PFSK-1 (cell line): ENCODE measurements around the gene VMP1.

Experiments used
- FOXP2 ChIP-seq: optimal IDR thresholded peaks from 2 replicates; pipeline ENCODE3; 2011; ENCODE audit warnings: borderline replicate concordance, control low read depth, inconsistent platforms; ENCODE audit not compliant: insufficient read depth; ENCODE audit errors: extremely low read length, extremely low read depth
- POLR2AphosphoS5 ChIP-seq: IDR thresholded peaks from 2 replicates; pipeline ENCODE4 v1.6.1; 2012; ENCODE audit warnings: low read depth, mild to moderate bottlenecking, control low read depth, low read length, moderate library complexity
- SIN3A ChIP-seq: IDR thresholded peaks from 2 replicates; pipeline ENCODE4 v1.6.1; 2012; ENCODE audit warnings: mild to moderate bottlenecking, low read length, moderate library complexity, borderline replicate concordance; ENCODE audit not compliant: insufficient read depth
- TAF1 ChIP-seq: IDR thresholded peaks from 2 replicates; pipeline ENCODE4 v1.6.1; 2012; ENCODE audit warnings: low read length, control low read depth, borderline replicate concordance; ENCODE audit not compliant: insufficient read depth
- TF ChIP-seq, protein P1 (sequence below), 2 experiments: IDR thresholded peaks; 2 replicates each; pipeline versions ENCODE4 v1.6.1 to v1.8.0; 2011 to 2012; ENCODE audit warnings: low read depth in 2 of 2, low read length in 2 of 2, control low read depth in 1 of 2, inconsistent platforms in 1 of 2, mild to moderate bottlenecking in 1 of 2, moderate library complexity in 1 of 2; ENCODE audit not compliant: insufficient read depth in 1 of 2

Gene VMP1

DNA sequence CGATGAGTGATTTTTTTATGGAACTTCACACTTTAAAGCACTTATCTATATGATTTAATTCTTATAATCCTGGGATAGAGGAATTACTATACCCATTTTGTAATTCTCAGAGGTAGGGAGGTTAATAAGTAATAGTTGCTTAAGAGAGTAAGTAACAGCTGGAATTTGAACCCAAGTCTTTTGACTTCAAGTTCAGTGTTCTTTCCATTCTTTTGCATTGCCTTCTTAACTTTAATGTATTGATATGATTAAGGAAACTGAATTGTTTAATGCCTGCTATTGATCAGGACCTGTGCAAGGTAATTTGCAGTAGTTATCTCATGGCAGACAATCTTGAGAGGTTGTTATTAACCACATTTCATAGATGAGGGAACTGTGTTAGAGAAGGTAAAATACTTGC is 106.8 kb downstream of the VMP1 start:
- TF ChIP-seq POLR2AphosphoS5: no peak

DNA sequence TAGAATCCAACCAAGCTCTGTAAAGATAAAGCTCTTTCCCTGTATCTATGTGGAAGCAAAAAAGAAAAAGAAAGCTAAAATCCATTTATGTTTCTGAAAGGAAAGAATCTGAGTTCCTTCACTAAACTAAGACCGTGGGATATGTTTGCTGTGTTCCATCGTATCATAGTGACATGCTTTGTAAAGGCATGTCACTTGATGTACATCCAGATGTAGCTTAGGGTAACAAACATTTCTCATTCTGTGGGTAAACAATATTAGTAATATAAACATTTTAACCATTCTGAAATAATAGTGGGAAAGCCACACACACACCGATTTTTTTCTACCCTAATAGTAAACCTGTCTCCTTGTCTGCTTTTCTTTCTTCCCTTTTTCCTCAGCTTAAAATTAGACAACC is 107.2 kb downstream of the VMP1 start:
- TF ChIP-seq POLR2AphosphoS5 (no peak), FOXP2 (no peak), SIN3A (no peak), TAF1 (no peak)
- TF ChIP-seq, protein P1, sequence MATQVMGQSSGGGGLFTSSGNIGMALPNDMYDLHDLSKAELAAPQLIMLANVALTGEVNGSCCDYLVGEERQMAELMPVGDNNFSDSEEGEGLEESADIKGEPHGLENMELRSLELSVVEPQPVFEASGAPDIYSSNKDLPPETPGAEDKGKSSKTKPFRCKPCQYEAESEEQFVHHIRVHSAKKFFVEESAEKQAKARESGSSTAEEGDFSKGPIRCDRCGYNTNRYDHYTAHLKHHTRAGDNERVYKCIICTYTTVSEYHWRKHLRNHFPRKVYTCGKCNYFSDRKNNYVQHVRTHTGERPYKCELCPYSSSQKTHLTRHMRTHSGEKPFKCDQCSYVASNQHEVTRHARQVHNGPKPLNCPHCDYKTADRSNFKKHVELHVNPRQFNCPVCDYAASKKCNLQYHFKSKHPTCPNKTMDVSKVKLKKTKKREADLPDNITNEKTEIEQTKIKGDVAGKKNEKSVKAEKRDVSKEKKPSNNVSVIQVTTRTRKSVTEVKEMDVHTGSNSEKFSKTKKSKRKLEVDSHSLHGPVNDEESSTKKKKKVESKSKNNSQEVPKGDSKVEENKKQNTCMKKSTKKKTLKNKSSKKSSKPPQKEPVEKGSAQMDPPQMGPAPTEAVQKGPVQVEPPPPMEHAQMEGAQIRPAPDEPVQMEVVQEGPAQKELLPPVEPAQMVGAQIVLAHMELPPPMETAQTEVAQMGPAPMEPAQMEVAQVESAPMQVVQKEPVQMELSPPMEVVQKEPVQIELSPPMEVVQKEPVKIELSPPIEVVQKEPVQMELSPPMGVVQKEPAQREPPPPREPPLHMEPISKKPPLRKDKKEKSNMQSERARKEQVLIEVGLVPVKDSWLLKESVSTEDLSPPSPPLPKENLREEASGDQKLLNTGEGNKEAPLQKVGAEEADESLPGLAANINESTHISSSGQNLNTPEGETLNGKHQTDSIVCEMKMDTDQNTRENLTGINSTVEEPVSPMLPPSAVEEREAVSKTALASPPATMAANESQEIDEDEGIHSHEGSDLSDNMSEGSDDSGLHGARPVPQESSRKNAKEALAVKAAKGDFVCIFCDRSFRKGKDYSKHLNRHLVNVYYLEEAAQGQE (IDR thresholded peaks at IDR 0.05; ENCODE audit: insufficient read depth in 1 of 2, low read depth in 2 of 2, low read length in 2 of 2): no peak

DNA sequence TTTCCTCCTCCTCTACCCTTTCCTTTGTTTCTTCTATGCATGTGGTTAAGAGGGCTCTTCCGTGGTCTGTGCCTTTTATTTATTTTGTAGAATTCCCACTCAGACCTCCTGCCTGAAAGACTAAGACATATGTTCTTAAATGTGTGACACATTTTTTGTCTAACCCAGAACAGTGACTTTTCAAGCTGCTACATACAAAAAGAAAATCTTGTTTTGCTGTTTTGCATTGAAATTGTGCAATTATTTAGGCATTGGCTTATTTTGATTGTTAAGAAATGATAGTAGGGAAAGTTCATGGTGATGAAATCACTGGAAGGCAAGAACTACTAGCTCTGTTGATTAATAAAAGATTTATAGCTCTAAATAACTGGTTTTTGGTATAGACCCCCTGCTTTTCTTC is 108.5 kb downstream of the VMP1 start:
- no peak for TF ChIP-seq SIN3A
- TF ChIP-seq POLR2AphosphoS5: no peak
- TF ChIP-seq, protein P1 (IDR thresholded peaks at IDR 0.05; ENCODE audit: insufficient read depth in 1 of 2, low read depth in 2 of 2, low read length in 2 of 2): no peak
- no peak for TF ChIP-seq TAF1
- TF ChIP-seq FOXP2: no peak

DNA sequence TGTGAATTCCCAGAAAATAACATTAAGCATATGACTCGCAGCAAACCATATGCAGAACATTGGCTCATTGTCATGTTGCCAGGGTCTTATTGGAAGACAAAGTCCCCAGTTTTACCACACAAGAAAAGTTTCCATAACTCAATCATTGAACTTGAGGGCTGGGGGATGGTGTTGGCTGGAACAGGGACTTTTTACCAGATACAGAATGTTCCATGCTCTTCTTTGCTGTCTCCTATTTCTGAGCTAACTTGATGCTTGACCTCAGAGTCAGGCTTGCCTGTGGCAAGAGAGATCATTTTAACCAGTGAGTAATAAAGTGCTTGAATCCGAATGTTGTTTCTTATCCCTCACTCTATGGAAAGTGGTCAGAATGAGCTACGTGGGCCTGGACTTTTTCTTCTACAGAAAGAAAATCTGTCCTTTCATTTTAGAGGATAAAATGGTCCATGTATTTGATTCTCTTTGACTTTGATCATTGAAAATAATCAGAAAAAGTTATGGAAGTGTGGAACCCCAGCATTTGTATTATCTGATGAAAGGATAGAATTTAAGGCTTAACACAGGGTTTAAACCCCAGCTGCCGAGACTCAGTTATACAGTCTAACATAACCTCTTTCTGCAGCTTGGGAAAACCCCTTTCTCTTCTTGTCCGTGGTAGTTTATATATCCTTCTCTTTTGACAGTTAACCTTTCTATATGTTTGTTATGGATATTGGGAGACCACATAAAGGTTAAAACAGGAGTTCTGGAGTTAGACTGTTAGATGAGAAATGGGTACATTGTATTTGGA is 118.3 kb downstream of the VMP1 start:
- no peak for TF ChIP-seq FOXP2
- no peak for TF ChIP-seq TAF1
- TF ChIP-seq POLR2AphosphoS5: no peak
- no peak for TF ChIP-seq SIN3A
- TF ChIP-seq, protein P1 (IDR thresholded peaks at IDR 0.05; ENCODE audit: insufficient read depth in 1 of 2, low read depth in 2 of 2, low read length in 2 of 2): no peak

DNA sequence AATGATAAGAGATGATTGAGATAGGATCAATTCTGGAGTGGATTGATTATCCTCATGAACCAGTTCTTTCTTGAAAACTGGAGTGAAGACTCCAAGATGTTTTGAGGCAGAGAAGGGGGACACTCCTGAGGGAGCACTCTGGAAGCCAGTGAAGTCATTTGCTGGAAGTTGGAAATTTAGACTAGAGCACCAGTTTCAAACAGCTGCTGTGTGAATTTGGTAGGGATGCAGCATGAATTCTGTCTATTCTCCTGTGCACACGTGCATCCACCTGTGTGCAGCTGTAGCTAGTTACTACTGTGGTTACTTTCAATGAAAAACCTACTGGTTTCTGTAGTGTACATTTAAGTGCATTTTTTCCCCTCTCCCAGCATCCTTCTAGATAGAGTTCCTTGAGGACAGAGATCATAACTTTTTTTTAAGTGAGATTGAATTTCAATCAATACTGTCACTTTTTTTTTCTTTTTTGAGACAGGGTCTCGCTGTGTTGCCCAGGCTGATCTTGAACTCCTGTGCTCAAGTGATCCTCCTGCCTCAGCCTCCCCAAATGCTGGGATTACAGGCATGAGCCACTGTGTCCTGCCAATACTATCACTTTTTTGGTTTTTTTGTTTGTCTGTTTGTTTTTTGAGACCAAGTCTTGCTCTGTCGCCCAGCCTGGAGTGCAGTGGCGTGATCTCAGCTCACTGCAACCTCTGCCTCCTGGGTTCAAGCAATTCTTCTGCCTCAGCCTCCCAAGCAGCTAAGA is 119.4 kb downstream of the VMP1 start:
- no peak for TF ChIP-seq FOXP2
- no peak for TF ChIP-seq TAF1
- TF ChIP-seq, protein P1 (IDR thresholded peaks at IDR 0.05; ENCODE audit: insufficient read depth in 1 of 2, low read depth in 2 of 2, low read length in 2 of 2): no peak
- TF ChIP-seq POLR2AphosphoS5: no peak; the same call in 1 of the 2 replicates
- TF ChIP-seq SIN3A: no peak
